ENCODE measurements around the gene ST6GALNAC4. TPM values are rescaled to one million over a fixed set of nuclear protein-coding genes. Genes with fewer than 3 reads are reported as not detected.

Gene ST6GALNAC4
- polyA plus RNA-seq, 1 of the 3 experiments (the other 2 are of a cell fraction): 30.2 TPM

DNA sequence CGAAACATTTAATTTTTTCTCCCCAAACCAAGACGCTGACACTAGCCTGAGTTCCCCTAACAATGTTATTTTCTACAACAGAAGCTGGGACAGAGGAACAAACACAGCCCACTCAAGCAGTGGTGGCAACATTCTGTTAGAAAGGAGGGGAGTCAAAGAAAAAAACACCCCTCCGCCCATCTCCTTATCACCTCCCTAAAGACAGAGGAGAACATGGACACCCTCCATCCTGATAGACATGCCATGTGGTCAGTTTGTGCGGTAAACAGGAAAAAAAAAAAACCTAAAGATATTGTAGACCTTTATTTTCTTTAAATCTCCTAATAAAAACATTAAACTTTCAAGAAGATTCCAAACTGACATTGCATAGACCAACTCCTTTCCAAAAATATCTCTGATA, 23.8 kb upstream of the ST6GALNAC4 start:
- CTCF ChIA-PET: interaction anchor here (1.0 to 10.3 kb wide), 5 partner anchors 14 to 176 kb away, joined by 3 to 219 read pairs (median 55); no protein-coding TSS in a partner anchor
- 92% methylated on average over 4 of the region's 4 CpGs for WGBS (ENCODE audit: low lambda C conversion rate)
- Histone ChIP-seq H3K27ac (ENCODE audit: low read depth in 2 of 2, low read length in 1 of 2) (no peak overlapping the region), H3K27me3 (ENCODE audit: insufficient read depth) (no peaks in the 10 kb centered on the region), H3K9me3 (no peaks in the 10 kb centered on the region), H3K4me3 (ENCODE audit: low read depth in 2 of 2, low read length in 1 of 2) (no peak overlapping the region), H3K9ac (no peak overlapping the region), H4K20me1 (ENCODE audit: insufficient read depth) (peaks cover 13% of the 10 kb centered on the region; the same call in 1 of the 2 replicates), H3K4me2 (no peak overlapping the region), H3K79me2 (ENCODE audit: insufficient read depth) (peaks cover 21% of the 10 kb centered on the region), H3F3A (replicated peaks; ENCODE audit: insufficient read depth) (peaks cover 3% of the 10 kb centered on the region), H3K9me2 (no peaks in the 10 kb centered on the region), H2AFZ (ENCODE audit: low read depth) (no peak overlapping the region), H3K36me3 (replicated peaks in 1 of 2; ENCODE audit: control insufficient read depth in 1 of 2, insufficient read depth in 2 of 2, low read length in 1 of 2) (peaks cover 4 to 48% of the 10 kb centered on the region in 2 experiments), H3K4me1 (ENCODE audit: control insufficient read depth in 1 of 2, insufficient read depth in 2 of 2, low read depth in 1 of 2, low read length in 1 of 2) (peaks cover 10 to 45% of the 10 kb centered on the region in 2 experiments)
- TF ChIP-seq TCF12 (IDR thresholded peaks at IDR 0.05) (no peak), MEF2A (IDR thresholded peaks at IDR 0.05; ENCODE audit: borderline replicate concordance, low read depth) (no peak), NRF1 (IDR thresholded peaks at IDR 0.05; ENCODE audit: low read depth, low read length) (no peak), JUND (IDR thresholded peaks at IDR 0.05) (no peak), FOXJ3 (CRISPR knock-in tag; IDR thresholded peaks at IDR 0.05) (no peak), SIN3A (IDR thresholded peaks at IDR 0.05; ENCODE audit: borderline replicate concordance, low read depth, low read length) (no peak), YY1 (IDR thresholded peaks at IDR 0.05; ENCODE audit: low read depth) (no peak), MXI1 (IDR thresholded peaks at IDR 0.05; ENCODE audit: low read depth, low read length) (no peak), FOSL2 (IDR thresholded peaks at IDR 0.05; ENCODE audit: borderline replicate concordance, low read depth) (no peak), RCOR1 (IDR thresholded peaks at IDR 0.05; ENCODE audit: low read length) (no peak), FOXM1 (IDR thresholded peaks at IDR 0.05; ENCODE audit: low read depth) (no peak)
- TF ChIP-seq, protein P1, sequence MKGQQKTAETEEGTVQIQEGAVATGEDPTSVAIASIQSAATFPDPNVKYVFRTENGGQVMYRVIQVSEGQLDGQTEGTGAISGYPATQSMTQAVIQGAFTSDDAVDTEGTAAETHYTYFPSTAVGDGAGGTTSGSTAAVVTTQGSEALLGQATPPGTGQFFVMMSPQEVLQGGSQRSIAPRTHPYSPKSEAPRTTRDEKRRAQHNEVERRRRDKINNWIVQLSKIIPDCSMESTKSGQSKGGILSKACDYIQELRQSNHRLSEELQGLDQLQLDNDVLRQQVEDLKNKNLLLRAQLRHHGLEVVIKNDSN (IDR thresholded peaks at IDR 0.05; ENCODE audit: borderline replicate concordance, low read depth): no peak
- TF ChIP-seq, protein P2, sequence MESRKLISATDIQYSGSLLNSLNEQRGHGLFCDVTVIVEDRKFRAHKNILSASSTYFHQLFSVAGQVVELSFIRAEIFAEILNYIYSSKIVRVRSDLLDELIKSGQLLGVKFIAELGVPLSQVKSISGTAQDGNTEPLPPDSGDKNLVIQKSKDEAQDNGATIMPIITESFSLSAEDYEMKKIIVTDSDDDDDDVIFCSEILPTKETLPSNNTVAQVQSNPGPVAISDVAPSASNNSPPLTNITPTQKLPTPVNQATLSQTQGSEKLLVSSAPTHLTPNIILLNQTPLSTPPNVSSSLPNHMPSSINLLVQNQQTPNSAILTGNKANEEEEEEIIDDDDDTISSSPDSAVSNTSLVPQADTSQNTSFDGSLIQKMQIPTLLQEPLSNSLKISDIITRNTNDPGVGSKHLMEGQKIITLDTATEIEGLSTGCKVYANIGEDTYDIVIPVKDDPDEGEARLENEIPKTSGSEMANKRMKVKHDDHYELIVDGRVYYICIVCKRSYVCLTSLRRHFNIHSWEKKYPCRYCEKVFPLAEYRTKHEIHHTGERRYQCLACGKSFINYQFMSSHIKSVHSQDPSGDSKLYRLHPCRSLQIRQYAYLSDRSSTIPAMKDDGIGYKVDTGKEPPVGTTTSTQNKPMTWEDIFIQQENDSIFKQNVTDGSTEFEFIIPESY (IDR thresholded peaks at IDR 0.05; ENCODE audit: borderline replicate concordance, low read depth): no peak
- TF ChIP-seq, protein P3, sequence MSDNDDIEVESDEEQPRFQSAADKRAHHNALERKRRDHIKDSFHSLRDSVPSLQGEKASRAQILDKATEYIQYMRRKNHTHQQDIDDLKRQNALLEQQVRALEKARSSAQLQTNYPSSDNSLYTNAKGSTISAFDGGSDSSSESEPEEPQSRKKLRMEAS (IDR thresholded peaks at IDR 0.05; ENCODE audit: low read depth): no peak
- TF ChIP-seq, protein P4, sequence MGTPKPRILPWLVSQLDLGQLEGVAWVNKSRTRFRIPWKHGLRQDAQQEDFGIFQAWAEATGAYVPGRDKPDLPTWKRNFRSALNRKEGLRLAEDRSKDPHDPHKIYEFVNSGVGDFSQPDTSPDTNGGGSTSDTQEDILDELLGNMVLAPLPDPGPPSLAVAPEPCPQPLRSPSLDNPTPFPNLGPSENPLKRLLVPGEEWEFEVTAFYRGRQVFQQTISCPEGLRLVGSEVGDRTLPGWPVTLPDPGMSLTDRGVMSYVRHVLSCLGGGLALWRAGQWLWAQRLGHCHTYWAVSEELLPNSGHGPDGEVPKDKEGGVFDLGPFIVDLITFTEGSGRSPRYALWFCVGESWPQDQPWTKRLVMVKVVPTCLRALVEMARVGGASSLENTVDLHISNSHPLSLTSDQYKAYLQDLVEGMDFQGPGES (IDR thresholded peaks at IDR 0.05; ENCODE audit: low read depth, low read length): no peak
- DNase-seq: no peak
- POLR2A ChIA-PET: no interaction called here
